ENCODE results near the gene RGS7. TPM values are rescaled to one million over a fixed set of nuclear protein-coding genes. Genes with fewer than 3 reads are reported as not detected.

Gene RGS7
- total RNA-seq, 1 donor = 0.36 TPM

DNA sequence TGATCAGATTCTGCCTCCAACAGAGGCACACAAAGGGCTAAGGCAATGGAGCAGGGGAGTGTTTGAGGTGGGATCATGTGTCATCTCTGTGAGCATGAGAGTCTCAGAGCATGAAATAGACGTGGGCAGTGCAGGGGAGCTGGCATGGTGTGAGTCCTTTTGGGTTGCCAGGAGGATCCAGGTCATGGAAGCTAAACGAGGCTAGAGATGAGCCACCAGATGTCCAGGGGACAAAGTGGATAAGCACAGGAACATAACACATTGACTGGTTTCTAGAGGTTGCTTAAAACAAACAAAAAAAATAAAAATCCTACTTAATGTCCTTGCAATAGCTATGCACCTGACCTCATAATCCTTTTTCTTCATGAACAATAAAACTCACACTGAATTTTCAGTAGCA lies 490.3 kb downstream of the RGS7 start:
- no peaks in the 10 kb centered on the region for H3K79me2 ChIP-seq (ENCODE audit: insufficient read depth, low read length)
- no peak overlapping the region for H3K4me2 ChIP-seq (ENCODE audit: insufficient read depth, low read length)
- H3K9me3 ChIP-seq (ENCODE audit: low read depth, low read length) = no peaks in the 10 kb centered on the region
- H4K20me1 ChIP-seq (ENCODE audit: insufficient read depth, low read length) = no peaks in the 10 kb centered on the region
- H3K4me3 ChIP-seq (ENCODE audit: insufficient read depth, low read length) = no peak overlapping the region
- no peaks in the 10 kb centered on the region for H3K27me3 ChIP-seq (ENCODE audit: insufficient read depth, low read length)
- DNase-seq (ENCODE audit: insufficient read length, low spot score, missing footprints) = no peak
- no peaks in the 10 kb centered on the region for H3K36me3 ChIP-seq (ENCODE audit: insufficient read depth, low read length)
- no peak overlapping the region for H3K27ac ChIP-seq (ENCODE audit: low read depth, low read length)
- TF ChIP-seq CTCF (IDR thresholded peaks at IDR 0.05; ENCODE audit: extremely low read depth, low read depth, low read length) = no peak
- H2AFZ ChIP-seq (ENCODE audit: low read length) = no peak overlapping the region
- H3K4me1 ChIP-seq (ENCODE audit: insufficient read depth, low read length) = no peaks in the 10 kb centered on the region

DNA sequence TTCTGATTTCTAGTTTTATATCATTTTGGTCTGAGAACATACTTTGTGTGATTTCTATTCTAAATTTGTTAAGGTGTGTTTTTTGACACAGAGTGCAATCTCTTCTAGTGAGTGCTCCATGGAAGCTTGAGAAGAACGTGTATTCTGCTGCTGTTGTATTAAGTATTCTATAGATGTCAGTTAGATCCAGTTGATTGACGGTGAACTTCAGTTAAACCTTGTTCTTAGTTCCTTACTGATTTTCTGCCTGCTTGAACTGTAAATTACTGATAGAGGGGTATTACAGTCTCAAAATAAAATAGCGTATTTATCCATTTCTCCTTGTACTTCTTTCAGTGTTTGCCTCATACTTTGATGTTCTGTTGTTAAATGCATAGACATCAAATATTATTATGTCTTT lies 497.0 kb downstream of the RGS7 start:
- H3K79me2 ChIP-seq (ENCODE audit: insufficient read depth, low read length) = no peaks in the 10 kb centered on the region

DNA sequence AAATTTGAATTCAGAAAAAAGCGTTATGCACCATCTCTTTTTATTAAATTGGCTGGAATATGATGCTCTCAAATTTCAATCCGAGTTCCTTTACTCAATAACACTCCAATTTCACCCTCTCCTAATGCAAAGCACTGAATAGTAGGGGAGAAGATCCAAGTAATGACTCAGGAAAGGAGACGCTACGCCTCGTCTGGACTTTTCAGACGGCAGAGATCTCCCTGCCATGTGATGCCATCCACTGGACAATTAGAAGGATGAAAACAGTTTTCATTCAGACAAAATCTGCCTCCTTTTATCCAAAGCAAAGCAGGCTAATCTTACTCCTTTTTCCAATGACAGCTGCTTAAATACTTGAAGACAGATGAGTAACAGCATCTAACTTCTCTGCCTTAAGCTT lies 502.6 kb downstream of the RGS7 start:
- no peaks in the 10 kb centered on the region for H3K79me2 ChIP-seq (ENCODE audit: insufficient read depth, low read length)
- no peaks in the 10 kb centered on the region for H3K27me3 ChIP-seq (ENCODE audit: insufficient read depth, low read length)
- H3K9me3 ChIP-seq (ENCODE audit: low read depth, low read length) = no peaks in the 10 kb centered on the region
- TF ChIP-seq CTCF (IDR thresholded peaks at IDR 0.05; ENCODE audit: extremely low read depth, low read depth, low read length) = peak; percentile 29
- H3K27ac ChIP-seq (ENCODE audit: low read depth, low read length) = peak overlapping the region; percentile 36
- peak; percentile 69 for DNase-seq (ENCODE audit: insufficient read length, low spot score, missing footprints)
- no peaks in the 10 kb centered on the region for H3K36me3 ChIP-seq (ENCODE audit: insufficient read depth, low read length)
- no peak overlapping the region for H3K4me2 ChIP-seq (ENCODE audit: insufficient read depth, low read length)
- H3K4me1 ChIP-seq (ENCODE audit: insufficient read depth, low read length) = no peaks in the 10 kb centered on the region
- no peaks in the 10 kb centered on the region for H4K20me1 ChIP-seq (ENCODE audit: insufficient read depth, low read length)
- H3K4me3 ChIP-seq (ENCODE audit: insufficient read depth, low read length) = no peak overlapping the region
- peak overlapping the region; percentile 68 for H2AFZ ChIP-seq (ENCODE audit: low read length)

More for the DNA sequence above, 497.0 kb downstream of the RGS7 start:
- Histone ChIP-seq H3K27me3 (ENCODE audit: insufficient read depth, low read length) (no peaks in the 10 kb centered on the region), H3K27ac (ENCODE audit: low read depth, low read length) (no peak overlapping the region), H2AFZ (ENCODE audit: low read length) (no peak overlapping the region), H3K4me1 (ENCODE audit: insufficient read depth, low read length) (no peaks in the 10 kb centered on the region), H4K20me1 (ENCODE audit: insufficient read depth, low read length) (no peaks in the 10 kb centered on the region), H3K9me3 (ENCODE audit: low read depth, low read length) (no peaks in the 10 kb centered on the region), H3K4me3 (ENCODE audit: insufficient read depth, low read length) (no peak overlapping the region), H3K36me3 (ENCODE audit: insufficient read depth, low read length) (no peaks in the 10 kb centered on the region), H3K4me2 (ENCODE audit: insufficient read depth, low read length) (no peak overlapping the region)
- TF ChIP-seq CTCF (IDR thresholded peaks at IDR 0.05; ENCODE audit: extremely low read depth, low read depth, low read length) = no peak
- no peak for DNase-seq (ENCODE audit: insufficient read length, low spot score, missing footprints)

DNA sequence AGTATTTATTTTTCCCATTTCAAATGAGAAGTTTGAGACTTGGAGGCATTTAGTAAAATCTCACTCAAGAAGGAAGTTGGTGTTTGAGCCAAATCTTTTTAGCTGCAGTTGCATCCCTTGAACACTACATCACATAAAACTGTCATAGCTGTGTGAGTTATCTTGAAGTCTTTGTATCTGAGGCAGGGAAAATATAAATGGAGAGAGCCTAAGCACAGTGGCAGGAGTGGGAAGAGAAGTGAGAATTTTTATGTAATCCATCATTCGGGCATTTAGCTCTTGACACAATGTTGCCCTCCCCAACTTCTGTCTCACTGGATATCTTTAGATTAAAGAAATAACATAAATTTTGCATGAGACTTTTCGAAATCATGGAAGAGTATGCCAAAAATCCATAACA lies 509.7 kb downstream of the RGS7 start:
- Histone ChIP-seq H3K27me3 (ENCODE audit: insufficient read depth, low read length) (no peaks in the 10 kb centered on the region), H3K36me3 (ENCODE audit: insufficient read depth, low read length) (no peaks in the 10 kb centered on the region), H4K20me1 (ENCODE audit: insufficient read depth, low read length) (no peaks in the 10 kb centered on the region), H3K9me3 (ENCODE audit: low read depth, low read length) (no peaks in the 10 kb centered on the region), H3K4me3 (ENCODE audit: insufficient read depth, low read length) (no peak overlapping the region), H3K27ac (ENCODE audit: low read depth, low read length) (no peak overlapping the region), H3K79me2 (ENCODE audit: insufficient read depth, low read length) (no peaks in the 10 kb centered on the region), H3K4me1 (ENCODE audit: insufficient read depth, low read length) (peaks cover 4% of the 10 kb centered on the region), H2AFZ (ENCODE audit: low read length) (no peak overlapping the region), H3K4me2 (ENCODE audit: insufficient read depth, low read length) (no peak overlapping the region)
- DNase-seq (ENCODE audit: insufficient read length, low spot score, missing footprints) = no peak
- TF ChIP-seq CTCF (IDR thresholded peaks at IDR 0.05; ENCODE audit: extremely low read depth, low read depth, low read length) = no peak

All from osteoblast (primary cell).